ENCODE measurements around the gene CYSTM1.

CYSTM1 gene

DNA sequence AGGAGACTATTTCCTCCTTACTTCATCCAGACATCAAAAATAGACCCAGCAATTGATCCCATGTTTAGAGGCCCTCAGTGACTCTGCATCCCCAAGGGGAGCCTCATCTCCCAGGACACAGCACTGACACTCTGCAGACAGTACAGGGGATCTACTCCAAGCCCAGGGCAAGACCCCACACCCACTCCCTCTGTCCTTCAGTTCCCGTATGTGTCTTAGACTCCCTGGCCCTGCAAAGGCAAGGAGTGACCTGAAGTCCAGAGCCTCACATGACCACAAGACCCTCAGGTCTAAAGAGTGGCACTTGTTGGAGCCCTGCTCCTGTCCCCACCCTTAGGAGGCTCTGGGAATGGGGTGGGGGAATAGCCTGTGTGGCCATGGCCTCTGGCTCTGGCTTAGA lies 27.5 kb upstream of the CYSTM1 start:
- no peak overlapping the region for H3K4me3 ChIP-seq (ENCODE audit: control insufficient read depth, low read depth, low read length)
- no peak for DNase-seq (ENCODE audit: low read depth)
- TF ChIP-seq, protein P1, sequence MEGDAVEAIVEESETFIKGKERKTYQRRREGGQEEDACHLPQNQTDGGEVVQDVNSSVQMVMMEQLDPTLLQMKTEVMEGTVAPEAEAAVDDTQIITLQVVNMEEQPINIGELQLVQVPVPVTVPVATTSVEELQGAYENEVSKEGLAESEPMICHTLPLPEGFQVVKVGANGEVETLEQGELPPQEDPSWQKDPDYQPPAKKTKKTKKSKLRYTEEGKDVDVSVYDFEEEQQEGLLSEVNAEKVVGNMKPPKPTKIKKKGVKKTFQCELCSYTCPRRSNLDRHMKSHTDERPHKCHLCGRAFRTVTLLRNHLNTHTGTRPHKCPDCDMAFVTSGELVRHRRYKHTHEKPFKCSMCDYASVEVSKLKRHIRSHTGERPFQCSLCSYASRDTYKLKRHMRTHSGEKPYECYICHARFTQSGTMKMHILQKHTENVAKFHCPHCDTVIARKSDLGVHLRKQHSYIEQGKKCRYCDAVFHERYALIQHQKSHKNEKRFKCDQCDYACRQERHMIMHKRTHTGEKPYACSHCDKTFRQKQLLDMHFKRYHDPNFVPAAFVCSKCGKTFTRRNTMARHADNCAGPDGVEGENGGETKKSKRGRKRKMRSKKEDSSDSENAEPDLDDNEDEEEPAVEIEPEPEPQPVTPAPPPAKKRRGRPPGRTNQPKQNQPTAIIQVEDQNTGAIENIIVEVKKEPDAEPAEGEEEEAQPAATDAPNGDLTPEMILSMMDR (IDR thresholded peaks at IDR 0.05; ENCODE audit: control insufficient read depth, insufficient read depth, low read depth, low read length, missing control alignments): no peak

DNA sequence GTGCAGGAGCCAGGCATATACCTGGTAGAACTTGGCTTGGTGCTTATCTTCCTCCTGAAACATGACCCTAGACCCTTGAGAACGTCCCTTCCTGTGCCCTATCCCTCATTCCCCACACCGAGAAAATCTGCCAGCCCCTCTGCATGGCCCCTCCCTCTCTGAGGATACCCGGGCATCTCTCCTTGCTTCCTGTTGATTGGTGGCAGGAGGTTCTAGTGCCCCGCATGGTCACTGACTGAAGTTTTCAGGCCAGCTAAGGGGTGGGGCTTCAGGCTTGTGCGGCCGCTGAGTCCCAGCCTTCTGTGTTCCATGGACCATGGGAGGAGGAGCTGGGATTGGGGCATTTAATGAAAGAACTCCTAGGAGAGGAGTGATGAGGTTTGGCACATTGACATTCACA lies 26.5 kb upstream of the CYSTM1 start:
- H3K4me3 ChIP-seq (ENCODE audit: control insufficient read depth, low read depth, low read length): no peak overlapping the region
- DNase-seq (ENCODE audit: low read depth): no peak
- TF ChIP-seq, protein P1 (IDR thresholded peaks at IDR 0.05; ENCODE audit: control insufficient read depth, insufficient read depth, low read depth, low read length, missing control alignments): no peak

DNA sequence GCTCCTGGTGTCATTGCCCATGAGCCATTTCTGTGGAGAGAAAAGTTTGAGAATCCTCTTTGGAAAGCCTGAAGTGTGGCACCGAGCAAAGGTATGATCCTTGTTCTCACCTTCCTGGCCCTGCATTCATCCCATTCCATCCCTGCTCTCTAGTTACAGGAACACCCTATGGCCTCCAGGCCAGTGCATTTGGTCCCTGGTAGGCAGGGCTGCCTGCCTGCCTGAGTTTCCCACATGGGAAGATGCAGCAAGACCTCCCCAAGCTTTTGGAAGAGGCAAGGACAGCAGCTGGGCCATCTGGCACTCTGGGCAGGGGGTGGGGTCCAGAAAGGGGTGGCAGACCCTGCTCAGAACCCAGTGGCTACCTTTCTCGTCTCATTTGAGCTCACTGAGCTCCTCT lies 24.8 kb upstream of the CYSTM1 start:
- H3K4me3 ChIP-seq (ENCODE audit: control insufficient read depth, low read depth, low read length): no peak overlapping the region
- no peak for DNase-seq (ENCODE audit: low read depth)
- TF ChIP-seq, protein P1 (IDR thresholded peaks at IDR 0.05; ENCODE audit: control insufficient read depth, insufficient read depth, low read depth, low read length, missing control alignments): no peak

DNA sequence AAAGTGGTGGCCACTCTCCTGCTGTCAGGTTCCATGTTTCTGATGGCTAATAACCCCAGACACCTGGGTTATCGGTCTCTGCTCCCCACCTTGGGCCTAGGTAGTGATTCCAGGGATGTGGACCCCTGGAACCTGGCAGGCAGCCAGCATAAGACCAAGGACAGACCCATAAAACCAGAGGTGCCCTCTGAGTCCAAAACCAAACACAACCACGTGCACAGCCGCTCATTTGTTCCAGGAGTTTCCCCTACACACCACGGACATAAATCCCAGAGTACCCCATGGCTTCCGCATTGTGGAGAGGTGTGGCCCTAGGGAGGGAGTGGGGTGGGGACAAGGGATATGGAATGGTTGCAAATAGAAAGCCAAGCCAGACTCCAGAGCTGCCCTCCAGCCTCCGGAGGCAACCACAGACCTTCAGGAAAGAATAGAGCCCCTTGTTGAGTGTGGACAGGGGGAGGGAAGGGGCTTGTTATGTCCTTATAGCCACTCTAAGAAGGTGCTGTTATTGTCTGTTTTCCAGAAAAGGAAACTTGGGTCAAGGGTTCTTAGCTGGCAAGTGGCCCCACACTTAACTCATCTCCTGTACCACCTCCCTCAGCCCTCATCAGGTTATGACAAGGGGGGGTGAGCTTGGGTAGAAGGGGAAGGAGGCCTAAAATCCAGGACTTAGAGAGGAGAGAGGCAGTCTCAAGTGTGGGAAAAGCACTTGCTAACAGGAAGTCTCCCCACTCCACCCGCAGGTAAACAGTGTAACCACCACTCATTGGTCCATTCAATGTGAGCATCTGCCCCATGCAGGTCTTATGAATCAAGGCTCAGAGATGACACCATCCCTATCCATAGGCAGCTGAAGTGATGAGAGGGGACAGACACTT lies 23.6 kb upstream of the CYSTM1 start:
- DNase-seq (ENCODE audit: low read depth): no peak
- TF ChIP-seq, protein P1 (IDR thresholded peaks at IDR 0.05; ENCODE audit: control insufficient read depth, insufficient read depth, low read depth, low read length, missing control alignments): no peak
- no peak overlapping the region for H3K4me3 ChIP-seq (ENCODE audit: control insufficient read depth, low read depth, low read length)

DNA sequence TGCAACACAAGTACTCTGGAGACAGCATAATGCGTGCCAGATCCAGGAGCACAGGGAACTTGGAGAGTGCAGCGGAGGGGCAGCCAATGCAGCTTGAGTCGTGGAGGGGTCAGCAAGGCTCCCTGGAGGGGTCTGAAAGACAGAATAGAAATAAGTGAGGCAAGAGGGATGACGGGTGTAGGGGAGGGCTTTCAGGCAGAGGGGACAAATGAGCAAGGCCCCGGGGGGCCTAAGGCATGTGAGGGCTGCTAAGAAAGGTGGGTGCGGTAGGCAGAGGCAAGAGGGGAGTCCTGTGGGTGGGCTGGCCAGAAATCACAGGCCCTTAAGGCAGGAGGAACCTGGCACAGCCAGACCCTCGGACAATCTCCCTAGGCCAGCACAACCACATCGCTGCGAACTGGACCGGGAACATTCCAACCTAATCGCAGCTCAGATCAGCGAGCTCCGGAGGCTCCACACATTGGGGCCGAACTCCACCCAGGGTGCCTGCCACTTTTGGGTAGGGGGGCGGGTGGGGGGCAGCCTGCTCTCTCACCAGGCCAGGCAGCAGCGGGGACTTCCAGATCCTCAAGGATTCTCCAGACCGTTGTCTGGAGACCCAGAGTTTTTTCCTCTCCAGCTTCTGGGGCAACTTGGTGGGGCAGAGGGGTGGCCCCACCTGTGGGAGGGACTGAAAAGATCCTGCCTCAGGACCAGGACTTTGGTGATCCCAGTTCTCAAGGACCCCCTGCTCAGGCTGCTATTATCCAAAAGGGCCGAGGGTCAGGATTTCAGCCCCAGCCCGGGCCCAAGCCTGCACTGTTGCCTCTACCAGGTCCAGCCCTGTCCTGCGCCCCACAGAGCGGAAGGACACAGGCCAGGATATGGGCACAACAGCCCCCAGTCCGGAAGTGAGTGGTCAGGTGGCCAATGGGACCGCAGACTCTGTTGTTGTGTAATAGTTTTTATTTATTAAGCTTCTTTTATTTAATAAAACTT lies 22.7 kb upstream of the CYSTM1 start:
- H3K4me3 ChIP-seq (ENCODE audit: control insufficient read depth, low read depth, low read length): no peak overlapping the region
- no peak for DNase-seq (ENCODE audit: low read depth)
- TF ChIP-seq, protein P1 (IDR thresholded peaks at IDR 0.05; ENCODE audit: control insufficient read depth, insufficient read depth, low read depth, low read length, missing control alignments): no peak

DNA sequence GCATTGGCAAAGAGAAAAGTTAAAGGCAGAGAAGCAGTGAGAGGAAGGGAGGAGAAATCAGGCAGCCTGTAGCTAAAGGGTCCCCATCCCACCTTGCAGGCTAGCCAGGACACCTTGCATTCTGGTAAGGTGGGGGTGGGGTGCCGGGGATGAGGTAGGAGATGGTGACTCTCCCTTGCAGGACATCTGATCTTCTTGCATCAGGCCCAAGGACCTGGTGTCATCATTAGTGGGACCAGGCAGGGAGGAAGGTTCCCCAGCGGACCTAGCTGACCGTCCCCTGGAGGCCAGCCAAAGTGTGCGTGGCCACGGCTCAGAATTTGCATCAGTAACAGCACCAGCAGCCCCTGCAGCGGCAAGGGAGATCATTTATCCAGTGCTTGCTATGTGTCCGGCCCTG lies 21.7 kb upstream of the CYSTM1 start:
- TF ChIP-seq, protein P1 (IDR thresholded peaks at IDR 0.05; ENCODE audit: control insufficient read depth, insufficient read depth, low read depth, low read length, missing control alignments): no peak
- no peak for DNase-seq (ENCODE audit: low read depth)
- no peak overlapping the region for H3K4me3 ChIP-seq (ENCODE audit: control insufficient read depth, low read depth, low read length)
